K562 (cell line): ENCODE results near the gene SNAI1. TPM values are rescaled to one million over a fixed set of nuclear protein-coding genes. Genes with fewer than 3 reads are reported as not detected.

Experiments used
- HDAC8 ChIP-seq: fragments of 450-650 bp; IDR thresholded peaks from 2 replicates; pipeline ENCODE4 v1.6.1; 2016; ENCODE audit warnings: mild to moderate bottlenecking, missing genetic modification characterization, moderate library complexity, missing compliant biosample characterization
- NFE2L1 ChIP-seq: fragments of 450-650 bp; IDR thresholded peaks from 2 replicates; pipeline ENCODE4 v1.6.1; 2016; ENCODE audit warnings: missing genetic modification characterization, low read depth, mild to moderate bottlenecking, missing compliant biosample characterization, moderate library complexity, borderline replicate concordance
- SIRT6 ChIP-seq: IDR thresholded peaks from one replicate; pipeline ENCODE4 v1.6.1; 2012; ENCODE audit warnings: low read depth, mild to moderate bottlenecking, control low read depth, inconsistent platforms, low read length, moderate library complexity
- SMAD2 ChIP-seq: fragments of 150-350 bp; IDR thresholded peaks from 2 replicates; pipeline ENCODE4 v1.6.1; 2014; ENCODE audit warnings: low read depth, mild to moderate bottlenecking, low read length
- polyA plus RNA-seq, 8 experiments: library from polyadenylated mRNA; depleted of rRNA in 4 of 8; stranded (reverse) in 5 of 8; unstranded in 3 of 8; fragments of >200 nt; fragmentation: Nextera tagmentation in 2 of 8; fragmentation: Illumina TruSeq in 1 of 8; extraction: Ambion mirVana in 2 of 8; extraction: Trizol in 1 of 8; gene quantifications; 2 replicates each; pipeline versions ENCODE4 v1.2.1 to v1.2.3, GENCODE V29; 2011 to 2014; ENCODE audit warnings: inconsistent platforms in 1 of 8, missing spikeins in 1 of 8
- total RNA-seq, 7 experiments: library from RNA; depleted of rRNA in 6 of 7; stranded (reverse); fragments of >200 nt in 6 of 7; fragmentation: Illumina TruSeq in 2 of 7; extraction: Trizol in 2 of 7; gene quantifications; 2 replicates each; pipeline versions ENCODE4 v1.2.1 to v1.2.3, GENCODE V29; 2011 to 2021; ENCODE audit warnings: low replicate concordance in 1 of 7
- TF ChIP-seq, protein P1 (sequence below): sonication (generic); formaldehyde crosslinking; IDR thresholded peaks from 2 replicates; pipeline ENCODE4 v1.8.1; 2023; ENCODE audit warnings: missing genetic modification reagents, mild to moderate bottlenecking, borderline replicate concordance

Gene SNAI1
- total and polyA plus RNA-seq, 9 of the 15 experiments (the other 6 are each of a cell fraction or from before 2014, with no cell fraction given) = 0.32 to 11.6 (median 2.0) TPM

DNA sequence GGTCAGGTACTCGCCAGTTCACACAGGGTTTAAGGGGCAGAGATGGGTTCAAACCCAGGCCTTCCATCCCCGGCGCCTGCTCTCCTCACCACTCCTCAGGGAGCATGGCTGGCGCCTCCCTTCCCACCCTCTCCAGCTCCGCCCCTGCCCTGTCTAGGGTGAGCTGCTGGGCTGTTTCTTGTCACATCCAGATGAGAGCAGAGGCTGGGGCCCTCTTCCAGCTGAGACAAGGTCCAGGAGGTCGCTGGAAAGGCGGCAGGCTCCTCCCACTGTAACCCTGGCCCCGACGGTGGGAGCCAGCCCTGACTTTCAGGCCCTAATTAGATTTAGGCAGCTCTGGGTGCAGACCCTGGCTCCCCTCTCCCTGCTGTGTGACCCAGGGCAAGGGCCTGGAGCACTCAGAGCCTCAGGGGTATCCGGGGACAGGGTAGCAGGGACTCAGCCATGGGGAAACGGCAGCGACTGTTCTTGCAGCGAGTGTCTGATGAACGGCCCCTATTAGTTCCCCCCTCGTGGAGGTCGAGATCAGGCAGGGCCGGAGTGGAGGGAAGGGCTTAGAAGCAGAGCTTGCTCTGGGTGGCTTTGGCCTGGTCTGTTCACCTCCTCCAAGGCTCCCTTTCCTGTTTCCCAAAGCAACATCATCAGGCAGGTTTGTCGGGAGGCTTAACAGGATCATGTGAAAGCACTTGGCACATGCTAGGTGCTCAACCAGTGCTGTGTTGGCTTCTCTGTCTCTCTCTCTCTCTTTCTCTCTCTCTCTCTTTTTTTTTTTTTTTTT lies 33.4 kb downstream of the SNAI1 start (continued):
- TF ChIP-seq NFE2L1 (no peak), SIRT6 (no peak), SMAD2 (no peak), HDAC8 (tag) (no peak)
- TF ChIP-seq, protein P1, sequence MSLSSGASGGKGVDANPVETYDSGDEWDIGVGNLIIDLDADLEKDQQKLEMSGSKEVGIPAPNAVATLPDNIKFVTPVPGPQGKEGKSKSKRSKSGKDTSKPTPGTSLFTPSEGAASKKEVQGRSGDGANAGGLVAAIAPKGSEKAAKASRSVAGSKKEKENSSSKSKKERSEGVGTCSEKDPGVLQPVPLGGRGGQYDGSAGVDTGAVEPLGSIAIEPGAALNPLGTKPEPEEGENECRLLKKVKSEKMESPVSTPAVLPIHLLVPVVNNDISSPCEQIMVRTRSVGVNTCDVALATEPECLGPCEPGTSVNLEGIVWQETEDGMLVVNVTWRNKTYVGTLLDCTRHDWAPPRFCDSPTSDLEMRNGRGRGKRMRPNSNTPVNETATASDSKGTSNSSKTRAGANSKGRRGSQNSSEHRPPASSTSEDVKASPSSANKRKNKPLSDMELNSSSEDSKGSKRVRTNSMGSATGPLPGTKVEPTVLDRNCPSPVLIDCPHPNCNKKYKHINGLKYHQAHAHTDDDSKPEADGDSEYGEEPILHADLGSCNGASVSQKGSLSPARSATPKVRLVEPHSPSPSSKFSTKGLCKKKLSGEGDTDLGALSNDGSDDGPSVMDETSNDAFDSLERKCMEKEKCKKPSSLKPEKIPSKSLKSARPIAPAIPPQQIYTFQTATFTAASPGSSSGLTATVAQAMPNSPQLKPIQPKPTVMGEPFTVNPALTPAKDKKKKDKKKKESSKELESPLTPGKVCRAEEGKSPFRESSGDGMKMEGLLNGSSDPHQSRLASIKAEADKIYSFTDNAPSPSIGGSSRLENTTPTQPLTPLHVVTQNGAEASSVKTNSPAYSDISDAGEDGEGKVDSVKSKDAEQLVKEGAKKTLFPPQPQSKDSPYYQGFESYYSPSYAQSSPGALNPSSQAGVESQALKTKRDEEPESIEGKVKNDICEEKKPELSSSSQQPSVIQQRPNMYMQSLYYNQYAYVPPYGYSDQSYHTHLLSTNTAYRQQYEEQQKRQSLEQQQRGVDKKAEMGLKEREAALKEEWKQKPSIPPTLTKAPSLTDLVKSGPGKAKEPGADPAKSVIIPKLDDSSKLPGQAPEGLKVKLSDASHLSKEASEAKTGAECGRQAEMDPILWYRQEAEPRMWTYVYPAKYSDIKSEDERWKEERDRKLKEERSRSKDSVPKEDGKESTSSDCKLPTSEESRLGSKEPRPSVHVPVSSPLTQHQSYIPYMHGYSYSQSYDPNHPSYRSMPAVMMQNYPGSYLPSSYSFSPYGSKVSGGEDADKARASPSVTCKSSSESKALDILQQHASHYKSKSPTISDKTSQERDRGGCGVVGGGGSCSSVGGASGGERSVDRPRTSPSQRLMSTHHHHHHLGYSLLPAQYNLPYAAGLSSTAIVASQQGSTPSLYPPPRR (CRISPR knock-in tag) = no peak
